Measurements from ENCODE around the gene LEAP2. TPM values are rescaled to one million over a fixed set of nuclear protein-coding genes. Genes with fewer than 3 reads are reported as not detected.

The LEAP2 gene
- total RNA-seq = 0.26 and 0.30 TPM in 2 replicates

DNA sequence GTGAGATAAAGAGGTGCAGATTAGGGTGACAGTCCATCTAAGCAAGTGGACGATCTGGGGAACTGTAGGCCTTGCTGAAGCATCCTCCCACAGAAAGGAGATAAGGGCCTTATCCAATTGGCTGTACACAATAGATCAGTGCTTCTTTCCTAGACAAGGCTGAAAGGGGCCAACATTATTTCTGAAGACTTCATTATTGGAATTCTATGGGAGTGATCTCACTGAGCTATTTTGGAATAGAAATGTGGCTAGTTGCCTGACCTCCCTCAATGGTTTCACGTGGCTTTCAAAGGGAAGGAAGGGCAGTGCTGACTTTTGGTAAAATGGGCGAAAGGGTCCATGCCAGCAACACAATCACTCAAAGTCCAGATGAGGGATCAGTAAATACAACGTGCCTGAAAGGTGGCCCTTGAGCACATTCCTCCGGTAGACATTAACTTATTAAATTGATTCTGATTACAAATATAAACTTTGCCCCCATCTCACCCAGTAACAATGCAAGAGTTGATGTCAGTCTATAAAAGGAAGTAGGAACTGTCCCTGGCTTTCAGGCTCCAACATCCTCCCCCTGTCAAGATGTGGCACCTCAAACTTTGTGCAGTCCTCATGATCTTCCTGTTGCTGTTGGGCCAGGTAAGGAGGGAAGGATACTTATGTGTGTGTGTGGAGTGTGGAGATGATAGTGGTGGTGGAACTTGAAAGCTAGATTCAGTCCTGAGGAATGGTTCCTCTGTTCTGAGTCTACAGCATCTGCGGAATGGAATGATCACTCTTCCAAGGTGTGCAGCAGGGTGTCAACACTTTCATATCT lies at the start of gene LEAP2:
Gene LEAP2 (plus strand): TSS at position 550 of the 811 bp plus-strand sequence. CDS start 27 bp downstream, at position 577.

GRCh38 chr5:132830436-132831094 lies 42.9 kb upstream of the LEAP2 start, which contains the start of gene SHROOM1:
Gene SHROOM1 (minus strand): TSS chr5:132830647. CDS start chr5:132826140, 4,507 bp downstream.

GRCh38 chr5:132866342-132867045 lies 7.0 kb upstream of the LEAP2 start, which contains the start of the genes GDF9 and UQCRQ:
Gene GDF9 (minus strand): TSS chr5:132866469. CDS start chr5:132864533, 1,936 bp downstream.
Gene UQCRQ (plus strand): TSS chr5:132866642. CDS start chr5:132866882, 240 bp downstream.

Other genes with a start within 250 kb of the LEAP2 start
- gene IL13, start 215.5 kb upstream of the LEAP2 start, total RNA-seq = not detected in 2 replicates
- not detected in 2 replicates for gene IL4, start 199.7 kb upstream of the LEAP2 start, total RNA-seq
- gene KIF3A, start 136.1 kb upstream of the LEAP2 start, total RNA-seq = 10.9 and 13.5 TPM in 2 replicates
- gene CCNI2, start 126.2 kb upstream of the LEAP2 start, total RNA-seq = not detected in 2 replicates
- 61.4 and 81.7 TPM in 2 replicates for gene SEPTIN8, start 96.4 kb upstream of the LEAP2 start, total RNA-seq
- under 0.01 TPM in 1 of 2 replicates, not detected in the other for gene SOWAHA, start 60.4 kb upstream of the LEAP2 start, total RNA-seq
- 2.7 and 7.0 TPM in 2 replicates for gene SHROOM1, start 43.0 kb upstream of the LEAP2 start, total RNA-seq
- 0.26 TPM in 2 replicates for gene GDF9, start 7.2 kb upstream of the LEAP2 start, total RNA-seq
- gene UQCRQ, start 7.0 kb upstream of the LEAP2 start, total RNA-seq = 42.1 and 57.2 TPM in 2 replicates
- 69.4 and 70.2 TPM in 2 replicates for gene AFF4, start 90.0 kb downstream of the LEAP2 start, total RNA-seq
- gene ZCCHC10, start 152.9 kb downstream of the LEAP2 start, total RNA-seq = 7.6 and 9.3 TPM in 2 replicates
- gene HSPA4, start 178.3 kb downstream of the LEAP2 start, total RNA-seq = 109 and 117 TPM in 2 replicates

All from smooth muscle cell of the pulmonary artery (primary cell).